ENCODE data around the gene SULT4A1.

The SULT4A1 gene

GRCh38 chr22:43782448-43782847 lies 79.9 kb downstream of the SULT4A1 start:
- in situ Hi-C loops (cut with MboI; ENCODE audit: low pct_unique_long_range_greater_than_20kb, low sequenced_read_pairs) = no loop called here
- no peak for DNase-seq

GRCh38 chr22:43777286-43777685 lies 85.0 kb downstream of the SULT4A1 start:
- peak; percentile 77 for DNase-seq
- in situ Hi-C loops (cut with MboI; ENCODE audit: low pct_unique_long_range_greater_than_20kb, low sequenced_read_pairs) = no loop called here

DNA sequence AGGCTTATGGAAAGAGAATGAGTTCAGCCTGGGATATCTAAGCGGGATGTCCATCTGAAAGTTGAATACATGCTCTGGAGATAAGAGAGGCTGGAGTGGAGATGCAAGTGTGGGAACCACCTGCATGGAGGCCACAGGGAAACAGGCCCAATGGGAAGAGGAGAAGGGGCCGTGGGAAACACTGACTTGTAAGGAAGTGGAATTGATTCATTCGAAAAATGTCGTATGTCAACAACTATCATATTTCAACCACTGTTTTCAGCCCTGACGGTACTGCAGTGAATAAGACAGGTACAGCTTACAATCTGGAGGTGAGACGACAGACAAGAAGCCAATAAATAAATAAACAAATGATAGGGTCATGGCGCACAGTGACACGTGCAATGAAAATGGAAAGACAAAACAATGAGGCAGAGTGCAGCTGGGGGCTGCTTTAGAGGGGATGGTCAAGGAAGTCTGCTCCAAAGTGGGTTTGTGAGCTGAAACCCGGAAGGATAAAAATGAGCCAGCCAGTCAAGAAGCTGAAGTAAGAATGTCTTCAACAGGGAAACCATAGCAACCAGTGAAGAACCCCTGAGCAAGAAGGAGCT lies 86.1 kb downstream of the SULT4A1 start:
- in situ Hi-C loops (cut with MboI; ENCODE audit: low pct_unique_long_range_greater_than_20kb, low sequenced_read_pairs) = no loop called here
- DNase-seq = no peak
